Measurements from ENCODE around the gene BCKDHB.

Gene BCKDHB

DNA sequence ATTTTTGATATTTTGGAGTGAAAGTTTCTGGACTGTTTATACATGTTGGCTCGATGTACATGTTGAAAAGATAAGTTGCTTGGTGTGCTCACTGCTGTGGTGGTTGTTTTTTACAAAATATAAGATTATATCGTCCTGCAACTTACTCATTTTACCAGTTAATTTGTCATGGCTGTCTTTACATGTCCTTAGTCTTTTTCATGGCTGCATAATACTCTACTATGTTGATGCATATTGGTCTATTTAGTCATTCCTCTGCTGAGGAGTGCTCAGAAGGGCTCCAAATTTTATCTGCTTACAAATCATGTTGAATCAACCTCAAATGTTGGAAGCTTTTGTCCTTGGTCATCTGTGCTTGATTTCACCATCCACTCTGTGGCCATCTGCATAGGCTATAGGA is 164.6 kb downstream of the BCKDHB start:
- Histone ChIP-seq H3K36me3 (ENCODE audit: insufficient read depth) (no peaks in the 10 kb centered on the region), H3K4me1 (ENCODE audit: low read depth, poor library complexity, severe bottlenecking) (no peaks in the 10 kb centered on the region)
- TF ChIP-seq CTCF (conservative IDR thresholded peaks at IDR 0.05; ENCODE audit: low read depth, low read length) = no peak

GRCh38 chr6:80272988-80273387 is 166.5 kb downstream of the BCKDHB start:
- no peak overlapping the region for H3K4me2 ChIP-seq
- H3K27ac ChIP-seq = no peak overlapping the region
- TF ChIP-seq CTCF (conservative IDR thresholded peaks at IDR 0.05; ENCODE audit: low read depth, low read length) = no peak
- no peaks in the 10 kb centered on the region for H3K79me2 ChIP-seq (ENCODE audit: insufficient read depth, low read depth)
- H3K27me3 ChIP-seq (ENCODE audit: insufficient read depth, low read depth) = no peaks in the 10 kb centered on the region
- no peak overlapping the region for H2AFZ ChIP-seq (ENCODE audit: low read depth)
- no peak overlapping the region for H3K9ac ChIP-seq
- no peaks in the 10 kb centered on the region for H3K36me3 ChIP-seq (ENCODE audit: insufficient read depth)
- H3K4me3 ChIP-seq (IDR thresholded peaks at IDR 0.05; ENCODE audit: insufficient read depth, low read depth, low read length) = no peak overlapping the region
- no peaks in the 10 kb centered on the region for H3K4me1 ChIP-seq (ENCODE audit: low read depth, poor library complexity, severe bottlenecking)
- H4K20me1 ChIP-seq (ENCODE audit: insufficient read depth) = no peaks in the 10 kb centered on the region

More for the DNA sequence above, 164.6 kb downstream of the BCKDHB start:
- H3K9ac ChIP-seq = no peak overlapping the region
- H3K27ac ChIP-seq = no peak overlapping the region
- H3K79me2 ChIP-seq (ENCODE audit: insufficient read depth, low read depth) = no peaks in the 10 kb centered on the region
- H3K4me2 ChIP-seq = no peak overlapping the region
- no peaks in the 10 kb centered on the region for H4K20me1 ChIP-seq (ENCODE audit: insufficient read depth)
- no peak overlapping the region for H3K4me3 ChIP-seq (IDR thresholded peaks at IDR 0.05; ENCODE audit: insufficient read depth, low read depth, low read length)
- no peak overlapping the region for H2AFZ ChIP-seq (ENCODE audit: low read depth)
- H3K27me3 ChIP-seq (ENCODE audit: insufficient read depth, low read depth) = no peaks in the 10 kb centered on the region

DNA sequence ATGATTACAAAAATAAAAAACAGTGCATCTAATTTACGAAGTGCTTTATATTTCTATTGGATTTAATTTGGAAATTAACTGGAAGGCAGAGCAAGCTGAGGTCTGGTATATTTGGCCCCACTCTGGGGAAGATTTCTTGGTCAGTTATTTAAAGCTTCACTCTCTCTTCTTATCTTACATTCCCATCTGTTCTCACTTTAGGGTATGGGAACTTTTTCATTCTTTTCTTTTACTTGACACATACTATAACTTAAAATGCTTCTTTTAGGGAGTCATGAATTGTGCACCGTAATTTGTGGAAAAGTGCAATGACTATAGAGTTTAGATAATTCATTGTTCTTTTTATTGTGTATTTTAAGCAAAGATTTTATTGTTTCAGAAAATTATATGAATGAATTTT is 170.4 kb downstream of the BCKDHB start:
- no peaks in the 10 kb centered on the region for H4K20me1 ChIP-seq (ENCODE audit: insufficient read depth)
- H3K27me3 ChIP-seq (ENCODE audit: insufficient read depth, low read depth) = no peaks in the 10 kb centered on the region
- H2AFZ ChIP-seq (ENCODE audit: low read depth) = no peak overlapping the region
- no peak for TF ChIP-seq CTCF (conservative IDR thresholded peaks at IDR 0.05; ENCODE audit: low read depth, low read length)
- H3K4me2 ChIP-seq = no peak overlapping the region
- no peak overlapping the region for H3K9ac ChIP-seq
- H3K27ac ChIP-seq = no peak overlapping the region
- H3K79me2 ChIP-seq (ENCODE audit: insufficient read depth, low read depth) = no peaks in the 10 kb centered on the region
- no peaks in the 10 kb centered on the region for H3K4me1 ChIP-seq (ENCODE audit: low read depth, poor library complexity, severe bottlenecking)
- no peak overlapping the region for H3K4me3 ChIP-seq (IDR thresholded peaks at IDR 0.05; ENCODE audit: insufficient read depth, low read depth, low read length)
- no peaks in the 10 kb centered on the region for H3K36me3 ChIP-seq (ENCODE audit: insufficient read depth)

DNA sequence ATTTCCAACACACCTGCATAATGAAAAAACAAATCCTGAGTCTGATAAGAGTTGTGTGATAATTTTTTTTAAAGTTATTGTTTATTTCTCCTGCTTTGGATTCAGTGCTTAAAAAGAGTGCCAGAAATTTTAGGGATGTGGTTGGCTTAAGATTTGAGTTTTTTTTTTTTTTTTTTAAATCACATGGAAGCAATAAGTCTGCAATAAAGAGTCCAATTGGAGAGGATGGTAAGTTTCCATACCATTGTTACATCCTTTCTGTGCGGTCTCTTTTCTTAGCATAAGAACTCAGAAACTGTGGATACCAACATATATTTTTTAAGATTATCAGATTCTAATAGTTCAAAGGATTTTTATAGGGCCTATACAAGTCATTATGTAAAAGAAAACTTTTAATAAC is 171.0 kb downstream of the BCKDHB start:
- H3K36me3 ChIP-seq (ENCODE audit: insufficient read depth) = no peaks in the 10 kb centered on the region
- H3K4me2 ChIP-seq = no peak overlapping the region
- no peaks in the 10 kb centered on the region for H3K79me2 ChIP-seq (ENCODE audit: insufficient read depth, low read depth)
- no peaks in the 10 kb centered on the region for H4K20me1 ChIP-seq (ENCODE audit: insufficient read depth)
- no peak for TF ChIP-seq CTCF (conservative IDR thresholded peaks at IDR 0.05; ENCODE audit: low read depth, low read length)
- H3K9ac ChIP-seq = no peak overlapping the region
- H2AFZ ChIP-seq (ENCODE audit: low read depth) = no peak overlapping the region
- H3K4me1 ChIP-seq (ENCODE audit: low read depth, poor library complexity, severe bottlenecking) = no peaks in the 10 kb centered on the region
- no peak overlapping the region for H3K27ac ChIP-seq
- no peak overlapping the region for H3K4me3 ChIP-seq (IDR thresholded peaks at IDR 0.05; ENCODE audit: insufficient read depth, low read depth, low read length)
- no peaks in the 10 kb centered on the region for H3K27me3 ChIP-seq (ENCODE audit: insufficient read depth, low read depth)
